COLO668 (cell line): ENCODE measurements around the gene RRP1B.

ENCODE experiments used
- DNase-seq: peaks from one replicate; lab custom pipeline; 2025; ENCODE audit not compliant: unreplicated experiment; lab: John Stamatoyannopoulos, UW

The RRP1B gene

DNA sequence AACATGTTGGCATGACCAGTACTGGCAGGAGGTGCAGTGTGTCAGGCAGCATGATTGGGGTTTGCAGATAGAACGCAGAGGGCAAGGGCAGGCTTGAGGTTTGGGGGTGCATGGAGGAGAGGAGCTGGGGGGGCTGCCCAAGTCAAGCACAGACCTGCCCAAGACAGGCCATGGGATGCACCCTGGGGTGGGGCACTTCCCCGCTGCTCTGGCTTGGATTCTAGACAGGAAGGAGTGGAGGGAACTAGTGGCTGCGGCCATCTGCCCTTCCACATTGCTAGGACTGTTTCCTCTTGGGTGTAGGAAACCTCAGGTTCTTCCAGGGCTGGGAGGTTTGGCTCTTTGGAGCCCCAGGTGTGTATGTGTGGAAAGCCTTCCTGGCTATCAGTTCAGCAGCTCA, 62.6 kb downstream of the RRP1B start:
- no peak for DNase-seq

- DNase-seq: no peak
Observed at GRCh38 chr21:43723648-43724047, 64.3 kb downstream of the RRP1B start.

DNA sequence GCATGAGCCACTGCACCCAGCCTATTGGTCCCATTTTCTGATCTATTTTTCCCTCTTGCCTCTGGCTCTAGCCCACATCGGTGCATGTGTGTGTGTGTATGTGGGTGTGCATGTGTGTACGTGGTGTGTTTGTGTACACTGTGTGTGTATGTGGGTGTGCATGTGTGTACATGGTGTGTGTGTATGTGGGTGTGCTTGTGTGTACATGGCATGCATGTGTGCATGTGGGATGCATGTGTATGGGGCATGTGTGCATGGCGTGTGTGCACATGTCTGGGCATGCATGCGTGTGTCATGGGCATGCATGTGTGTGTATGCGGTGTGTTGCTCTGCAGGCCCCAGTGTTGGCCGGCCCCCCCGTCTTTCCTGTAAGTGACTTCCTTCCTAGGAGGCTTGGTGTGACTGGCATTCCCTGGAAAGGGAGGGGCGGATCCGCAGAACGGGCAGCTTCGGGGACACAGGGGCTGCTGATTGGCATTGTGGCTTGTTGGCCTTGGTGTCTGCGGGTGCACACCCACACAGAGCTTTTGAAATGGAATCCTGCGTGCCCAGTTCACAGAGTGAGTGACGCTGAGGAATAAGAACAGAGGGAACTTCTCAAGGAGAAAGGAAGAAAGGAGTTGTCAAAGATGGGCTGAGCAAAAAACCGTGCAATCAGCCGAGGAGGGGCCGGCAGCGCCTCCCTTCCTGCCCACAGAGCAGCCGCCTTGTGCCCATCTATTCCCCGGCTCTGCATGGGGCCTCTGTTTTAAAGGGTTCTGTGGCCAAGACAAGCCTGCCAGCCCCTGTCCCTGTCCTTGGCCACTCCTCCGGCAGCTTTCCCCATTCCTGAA, 67.5 kb downstream of the RRP1B start:
- DNase-seq: no peak

GRCh38 chr21:43727519-43728153, 68.3 kb downstream of the RRP1B start:
- DNase-seq: peak; percentile 31

DNA sequence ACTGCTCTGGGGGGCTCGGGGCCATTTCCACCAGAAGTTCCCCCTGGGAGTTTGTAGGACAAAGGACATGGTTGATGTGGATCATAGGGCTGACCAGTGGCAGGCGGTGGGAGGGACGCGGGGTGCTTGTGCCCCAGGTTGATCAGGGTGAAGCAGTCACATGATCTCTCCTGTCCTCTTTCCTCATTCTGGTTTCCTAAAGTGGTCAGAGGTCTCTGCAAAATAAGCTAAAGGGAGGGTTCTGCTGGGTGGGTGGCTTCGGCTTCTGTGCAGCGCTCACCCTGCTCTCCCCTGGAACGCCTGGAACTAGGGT, 68.8 kb downstream of the RRP1B start:
- DNase-seq: no peak

DNA sequence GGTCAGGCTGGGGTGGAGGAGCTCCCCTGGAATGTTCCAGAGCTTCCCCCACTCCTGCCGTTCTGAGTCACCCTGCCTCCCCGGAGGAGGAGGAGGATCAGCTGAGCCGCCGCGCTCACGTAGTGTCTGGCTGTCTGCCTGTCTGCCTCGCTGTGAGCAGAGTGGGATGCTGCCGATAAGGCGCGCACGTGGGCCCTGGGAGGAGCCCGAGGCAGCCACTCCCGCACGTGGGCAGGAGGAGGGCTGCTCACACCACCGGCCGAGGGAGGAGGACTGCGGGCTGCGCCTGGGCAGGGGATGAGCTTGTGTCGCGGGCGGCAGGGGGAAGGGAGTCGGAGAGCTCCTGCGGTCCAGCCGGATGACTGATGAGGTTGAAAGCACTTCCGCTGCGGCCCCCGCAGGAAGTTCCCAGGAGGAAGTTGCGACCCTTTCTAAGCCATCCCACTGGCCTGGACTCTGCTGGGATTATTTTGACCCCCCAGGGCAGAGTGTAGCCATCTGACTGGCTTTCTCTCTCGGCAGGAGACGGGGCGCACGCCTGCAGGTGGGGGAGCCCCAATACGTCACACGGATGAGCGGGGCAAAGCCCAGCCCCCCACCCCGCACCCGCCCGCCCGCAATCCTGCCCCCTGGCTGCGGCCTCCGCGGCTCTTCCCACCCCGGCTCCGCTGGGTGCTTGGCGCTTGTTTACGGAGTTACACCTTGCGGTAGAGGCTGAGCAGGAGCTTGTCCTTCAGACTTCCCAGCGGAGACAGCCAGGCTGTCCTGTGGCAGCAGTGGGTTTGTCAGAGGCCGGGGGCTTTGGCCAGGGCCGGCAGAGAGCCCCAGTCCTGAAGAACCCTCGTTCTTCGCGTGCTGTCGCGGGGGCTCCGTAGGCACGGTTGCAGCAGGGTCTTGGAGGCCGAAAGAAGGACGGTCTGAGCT, 69.4 kb downstream of the RRP1B start:
- DNase-seq: peak; percentile 79

GRCh38 chr21:43731476-43731875, 72.1 kb downstream of the RRP1B start:
- no peak for DNase-seq

- no peak for DNase-seq
Observed at GRCh38 chr21:43731891-43732711, 72.7 kb downstream of the RRP1B start.

GRCh38 chr21:43733060-43733459, 73.7 kb downstream of the RRP1B start:
- no peak for DNase-seq

DNA sequence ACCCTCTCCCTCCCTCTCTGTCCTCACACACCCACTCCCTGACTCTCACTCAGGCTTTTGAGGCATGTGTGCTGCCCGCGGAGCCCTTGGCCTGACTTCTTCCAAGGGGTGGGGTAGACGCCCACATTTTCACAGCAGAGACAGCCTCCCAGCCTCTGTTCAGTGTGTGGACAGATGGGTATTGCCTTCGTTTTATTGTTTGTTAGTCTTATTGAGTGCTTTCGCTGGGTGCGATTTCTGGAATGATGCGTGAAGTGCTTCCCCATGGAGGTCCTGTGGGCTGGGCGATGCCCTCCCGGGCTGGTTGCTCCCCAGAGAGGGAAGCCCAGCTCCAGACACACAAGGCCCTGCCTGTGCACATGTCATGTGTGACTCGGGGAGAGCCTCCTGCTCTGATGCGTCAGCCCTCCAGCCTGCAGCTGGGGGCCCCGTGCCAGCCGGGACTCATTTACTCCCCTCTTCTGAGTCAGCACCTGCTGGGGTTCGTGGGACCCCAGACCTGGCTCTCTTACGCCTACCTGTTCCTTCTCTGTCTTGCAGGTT, 74.2 kb downstream of the RRP1B start:
- DNase-seq: no peak

GRCh38 chr21:43734131-43734927, 75.0 kb downstream of the RRP1B start:
- peak; percentile 68 for DNase-seq

DNA sequence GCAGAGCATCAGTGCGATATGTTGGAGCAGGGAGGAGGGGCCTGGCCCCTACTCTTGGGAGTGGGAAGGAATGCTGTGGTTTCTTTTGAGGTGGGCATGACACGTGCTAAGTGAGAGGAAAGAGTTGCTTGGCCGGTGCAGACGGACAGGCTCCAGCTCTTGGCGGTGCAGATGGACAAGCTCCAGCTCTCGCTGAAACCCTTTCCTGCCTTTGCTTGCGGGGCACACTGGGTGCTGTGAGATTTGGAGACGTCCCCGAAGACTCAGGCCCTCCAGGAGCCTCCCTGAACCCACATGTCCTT, 75.5 kb downstream of the RRP1B start:
- DNase-seq: no peak

- DNase-seq: no peak
Observed at GRCh38 chr21:43735236-43736091, 76.1 kb downstream of the RRP1B start.

DNA sequence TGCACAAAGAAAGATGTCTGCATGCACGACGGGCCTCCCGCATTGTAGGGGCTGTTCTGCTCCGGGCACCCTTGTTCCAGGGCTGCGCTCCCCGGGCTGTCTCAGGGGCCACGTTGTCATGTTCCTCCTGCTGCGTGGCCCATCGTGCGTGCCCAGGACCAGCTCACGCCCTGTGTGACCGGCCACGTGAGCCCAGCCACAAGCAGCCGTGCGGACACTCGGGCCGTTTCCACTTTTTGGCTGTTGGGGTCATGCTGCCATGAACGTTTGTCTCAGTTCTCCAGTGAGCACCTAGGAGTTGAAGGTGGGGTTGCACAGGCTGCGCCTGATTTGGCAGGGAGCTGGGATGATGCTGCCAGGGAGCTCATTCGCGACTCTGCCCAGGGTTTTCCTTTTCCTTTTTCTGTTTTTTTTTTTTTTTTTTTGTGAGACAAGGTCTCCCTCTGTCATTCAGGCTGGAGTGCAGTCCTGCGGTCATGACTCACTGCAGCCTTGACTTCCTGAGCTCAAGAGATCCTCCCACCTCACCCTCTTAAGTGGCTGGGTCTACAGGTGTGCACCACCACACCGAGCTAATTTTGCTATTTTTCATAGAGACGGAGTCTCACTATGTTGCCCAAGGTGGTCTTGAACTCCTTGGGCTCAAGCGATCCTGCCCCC, 77.0 kb downstream of the RRP1B start:
- DNase-seq: no peak

GRCh38 chr21:43737158-43737950, 78.0 kb downstream of the RRP1B start:
- no peak for DNase-seq

GRCh38 chr21:43739621-43740435, 80.5 kb downstream of the RRP1B start:
- no peak for DNase-seq
